Fibroblast of skin of right biceps (primary cell): ENCODE results near the gene GSG1L.
"Not testable (repeated sequence)": the region's sequence is repeated elsewhere in the genome, so short reads cannot be mapped to it uniquely, and the experiment has no call there.

ENCODE experiments used
- DNase-seq: peaks from one replicate; pipeline ENCODE4 v3.0.0-alpha.2; 2013

The GSG1L gene

DNA sequence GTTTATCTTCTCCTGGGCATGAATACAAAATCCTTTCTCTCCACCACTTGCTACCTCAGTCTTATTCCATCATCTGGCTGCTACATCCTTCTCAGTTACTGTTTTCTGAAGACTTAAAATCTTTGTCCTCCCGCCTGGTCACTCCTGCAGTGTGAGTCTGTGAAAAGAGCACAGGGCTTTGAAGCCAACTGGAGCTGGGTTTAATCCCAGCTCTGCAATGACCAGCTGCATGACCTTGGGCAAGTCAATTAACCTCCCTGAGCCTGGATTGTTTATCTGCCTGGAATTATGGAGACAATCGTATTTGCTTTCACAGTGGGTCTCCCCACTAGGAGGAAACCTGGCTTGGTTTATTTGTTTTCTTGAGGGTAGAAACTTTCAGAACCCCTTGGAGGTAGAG is 183.2 kb downstream of the GSG1L start:
- no peak for DNase-seq

DNA sequence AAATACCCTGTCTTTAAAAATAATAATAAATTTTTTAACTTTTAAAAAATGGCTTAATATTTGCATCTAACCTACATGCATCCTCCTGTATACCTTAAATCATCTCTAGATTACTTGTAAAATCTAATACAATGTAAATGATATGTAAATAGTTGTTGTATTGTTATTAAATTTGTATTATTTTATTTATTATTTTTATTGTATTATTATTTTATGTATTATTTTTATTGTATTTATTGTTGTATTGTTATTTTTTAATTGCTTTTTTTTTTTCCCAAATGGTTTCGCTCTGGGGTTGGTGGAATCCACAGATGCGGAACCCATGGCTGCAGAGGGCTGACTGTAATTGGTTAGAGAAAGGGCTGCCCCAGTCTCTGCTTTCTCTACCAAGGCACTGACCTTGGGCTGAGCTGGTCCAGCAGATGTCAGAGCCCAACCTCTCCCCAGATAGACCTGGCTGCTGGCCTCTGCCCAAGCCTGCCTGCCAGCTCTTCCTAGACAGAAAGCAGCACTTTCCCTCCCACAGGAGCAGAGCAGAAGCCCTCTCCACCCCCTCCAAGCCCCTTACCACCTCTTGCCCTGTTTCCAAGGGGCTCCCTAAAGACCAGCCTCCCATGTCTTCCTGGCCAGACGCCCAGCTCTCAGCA is 183.8 kb downstream of the GSG1L start:
- no peak for DNase-seq

DNA sequence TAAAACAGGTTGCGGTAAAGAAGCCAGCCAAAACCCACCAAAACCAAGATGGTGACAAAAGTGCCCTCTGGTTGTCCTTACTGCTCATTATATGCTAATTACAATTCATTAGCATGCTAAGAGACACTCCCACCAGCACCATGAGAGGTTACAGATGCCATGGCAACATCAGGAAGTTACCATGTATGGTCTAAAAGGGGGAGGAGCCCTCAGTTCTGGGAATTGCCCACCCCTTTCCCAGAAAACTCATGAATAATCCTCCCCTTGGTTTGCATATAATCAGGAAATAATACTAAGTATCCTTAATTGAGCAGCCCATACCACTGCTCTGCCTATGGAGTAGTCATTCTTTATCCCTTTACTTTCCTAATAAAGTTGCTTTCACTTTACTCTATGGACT is 190.9 kb downstream of the GSG1L start:
- DNase-seq, result not testable (repeated sequence)

DNA sequence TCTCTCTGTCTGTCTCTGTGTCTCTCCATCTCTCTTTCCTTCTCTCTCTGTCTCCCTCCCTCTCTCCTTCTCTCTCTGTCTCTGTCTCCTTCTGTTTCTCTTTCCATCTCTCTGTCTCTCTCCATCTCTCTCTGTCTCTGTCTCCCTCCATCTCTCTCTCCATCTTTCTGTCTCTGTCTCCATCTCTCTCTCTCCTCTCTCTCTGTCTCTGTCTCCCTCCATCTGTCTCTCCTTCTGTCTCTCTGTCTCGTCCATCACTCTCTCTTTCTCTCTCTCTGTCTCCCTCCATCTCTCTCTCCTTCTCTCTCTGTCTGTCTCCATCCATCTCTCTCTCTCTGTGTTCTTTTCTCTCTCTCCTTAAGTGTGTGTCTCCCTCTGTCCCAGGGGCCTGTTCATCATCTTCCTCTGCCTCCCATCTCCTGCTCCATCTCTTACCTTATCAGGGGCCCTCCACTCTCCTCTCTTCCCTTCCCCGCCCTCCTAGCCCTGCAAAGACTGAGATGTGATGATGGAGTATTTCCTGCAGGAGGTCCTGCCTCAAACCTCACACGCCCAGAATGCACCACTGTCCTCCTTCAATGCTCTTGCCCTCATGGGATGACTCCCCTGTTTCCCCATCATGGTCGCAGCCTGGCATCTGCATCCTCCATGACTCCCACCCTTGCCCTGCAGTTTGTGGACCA is 193.3 kb downstream of the GSG1L start:
- no peak for DNase-seq

DNA sequence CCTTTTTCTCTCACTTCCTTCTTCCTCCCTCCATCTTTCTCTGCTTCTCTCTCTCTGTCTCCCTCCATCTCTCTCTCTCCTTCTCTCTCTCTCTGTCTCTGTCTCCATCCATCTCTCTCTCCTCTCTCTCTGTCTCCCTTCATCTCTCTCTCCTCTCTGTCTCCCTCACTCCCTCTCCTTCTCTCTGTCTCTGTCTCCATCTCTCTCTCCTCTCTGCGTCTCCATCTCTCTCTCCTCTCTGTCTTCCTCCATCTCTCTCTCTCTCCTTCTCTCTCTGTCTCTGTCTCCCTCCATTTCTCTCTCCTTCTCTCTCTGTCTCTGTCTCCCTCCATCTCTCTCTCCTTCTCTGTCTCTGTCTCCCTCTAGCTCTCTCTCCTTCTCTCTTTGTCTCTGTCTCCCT is 194.1 kb downstream of the GSG1L start:
- no peak for DNase-seq

DNA sequence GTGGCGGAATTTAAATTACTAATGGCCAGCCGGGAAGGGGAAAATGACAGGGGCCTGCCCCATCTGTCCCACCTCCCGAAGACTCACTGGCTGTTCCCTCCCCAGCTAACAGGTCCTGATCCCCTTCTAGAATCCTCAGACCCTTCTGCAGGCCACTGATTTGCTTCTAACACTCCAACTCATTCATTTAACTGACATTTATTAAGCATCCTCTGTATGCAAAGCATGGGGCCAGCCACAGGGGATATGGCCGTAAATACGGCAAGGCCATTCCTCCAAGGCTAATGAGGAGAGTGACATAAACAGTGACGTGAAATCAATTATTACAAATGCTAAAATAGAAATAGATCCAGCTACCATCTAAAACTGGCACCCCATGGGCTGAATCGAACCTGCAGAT is 195.3 kb downstream of the GSG1L start:
- DNase-seq, result no peak

DNA sequence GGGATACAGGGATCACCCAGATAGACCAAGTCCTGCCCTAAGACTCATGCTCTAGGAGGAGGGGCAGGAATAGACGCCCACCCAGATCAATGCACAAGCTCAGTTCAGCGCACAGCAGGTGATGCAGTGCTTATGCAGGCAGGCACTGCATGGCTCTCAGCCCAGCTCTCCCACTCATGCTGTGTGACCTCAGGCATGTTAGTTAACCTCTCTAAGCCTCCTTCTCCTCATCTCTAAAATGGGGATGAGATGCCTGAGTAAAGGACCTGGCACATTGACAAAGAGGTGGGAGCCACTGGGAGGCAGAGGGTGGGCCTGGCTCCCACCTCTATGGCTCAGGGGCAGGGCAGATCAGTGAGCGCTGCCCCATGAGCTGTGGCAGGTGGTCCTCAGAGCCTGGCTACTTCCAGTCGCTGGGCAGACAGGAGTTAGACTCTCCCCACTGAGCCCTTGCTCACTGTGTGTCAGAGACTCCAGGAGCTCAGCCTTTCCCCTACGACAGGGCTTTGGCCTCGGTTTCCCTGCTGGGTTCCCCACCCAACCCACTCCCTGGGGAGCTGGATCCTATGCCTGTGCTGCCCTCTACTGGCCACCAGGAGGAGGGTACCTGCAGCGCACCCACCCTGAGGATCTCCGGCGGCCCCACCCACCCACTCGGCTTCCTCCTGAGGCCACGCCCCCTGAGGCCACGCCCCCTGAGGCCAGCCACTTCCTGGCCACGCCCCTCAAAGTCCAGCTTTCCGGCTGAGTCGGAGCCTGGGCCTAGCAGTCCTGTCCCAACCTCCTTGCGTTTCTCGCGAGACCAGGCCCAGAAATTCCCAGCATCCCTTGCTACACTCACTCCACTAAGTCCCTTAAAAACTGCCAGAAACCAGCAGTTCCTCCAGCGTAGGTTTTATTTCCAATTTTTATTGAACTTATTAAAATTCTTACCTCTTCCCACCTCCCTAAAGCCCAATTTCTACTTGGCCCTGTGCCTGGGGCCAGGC is 196.1 kb downstream of the GSG1L start:
- DNase-seq, result peak; percentile 73

DNA sequence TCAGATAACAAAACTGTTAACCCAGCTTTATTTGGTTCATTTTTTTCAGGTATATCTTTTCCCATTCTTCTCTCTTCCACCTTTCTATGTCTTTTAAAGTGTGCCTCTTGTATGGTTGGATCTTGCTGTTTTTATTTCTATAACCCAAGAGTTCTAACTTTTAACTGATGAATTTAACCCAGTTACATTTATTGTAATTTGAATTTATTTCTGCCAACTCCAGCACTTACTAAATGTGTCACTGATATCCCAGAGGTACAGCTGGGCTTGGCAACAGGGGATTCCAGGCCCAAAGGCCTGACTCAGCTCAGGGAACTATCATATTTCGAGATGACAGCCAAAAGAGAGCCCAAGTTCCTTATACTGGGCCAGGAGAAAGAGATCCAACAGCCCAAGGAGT is 200.1 kb downstream of the GSG1L start:
- DNase-seq, result no peak

DNA sequence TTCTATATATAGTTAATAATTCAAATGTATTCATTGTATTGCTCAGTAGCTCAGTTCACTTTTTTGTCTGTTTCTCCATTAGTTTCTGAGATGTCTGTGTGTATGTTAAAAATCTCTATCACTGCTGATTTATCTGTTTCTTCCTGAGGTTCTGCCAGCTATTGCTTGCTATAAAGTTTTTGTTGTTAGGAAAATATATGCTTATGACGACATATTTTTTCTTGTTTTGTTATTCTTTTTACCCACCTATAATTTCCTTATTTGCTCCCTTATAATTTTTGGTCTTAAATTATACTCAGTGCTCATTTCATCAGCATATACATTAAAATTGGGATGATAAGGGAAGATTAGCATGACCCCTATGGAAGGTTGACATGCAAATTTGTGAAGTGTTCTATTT is 200.6 kb downstream of the GSG1L start:
- no peak for DNase-seq

DNA sequence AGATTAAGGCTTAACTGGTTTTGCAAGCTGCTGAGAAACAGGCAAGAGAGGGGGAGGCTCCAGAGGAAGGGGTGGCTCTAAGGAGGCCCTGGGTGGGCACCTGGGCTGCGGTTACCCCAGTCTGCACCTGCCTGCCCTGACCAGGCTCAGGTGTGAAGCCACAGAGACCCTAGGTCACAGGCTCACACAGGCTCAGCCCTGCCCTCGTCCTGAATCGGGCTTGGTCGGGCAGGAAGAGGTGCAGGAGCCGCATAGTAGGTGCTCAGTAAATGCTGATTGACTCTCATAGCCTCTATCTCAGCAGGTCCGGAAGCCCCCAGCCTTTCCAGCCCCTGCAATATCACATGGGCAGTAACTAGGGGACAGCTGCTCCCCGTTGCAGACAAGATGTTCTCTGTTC is 203.4 kb downstream of the GSG1L start:
- no peak for DNase-seq

DNA sequence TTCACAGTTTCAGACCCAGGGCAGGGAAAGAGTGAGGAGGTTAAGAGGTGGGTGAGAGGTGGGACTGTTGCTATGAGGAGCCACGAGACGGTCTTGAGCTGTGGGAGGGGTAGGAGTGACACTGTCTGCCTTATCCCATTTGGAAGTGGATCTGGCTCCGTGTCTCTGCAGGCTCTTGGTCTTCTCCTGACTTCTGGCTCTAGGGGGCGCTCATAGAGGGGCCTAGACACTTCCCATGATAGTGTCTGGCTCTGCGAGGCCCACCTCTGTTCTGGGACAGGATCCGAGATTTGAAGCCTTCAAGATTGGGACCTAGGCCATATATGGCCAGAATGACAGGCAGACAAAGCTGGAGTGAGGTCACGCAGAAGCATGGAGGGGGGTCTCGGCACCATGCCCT is 204.5 kb downstream of the GSG1L start:
- DNase-seq, result no peak

DNA sequence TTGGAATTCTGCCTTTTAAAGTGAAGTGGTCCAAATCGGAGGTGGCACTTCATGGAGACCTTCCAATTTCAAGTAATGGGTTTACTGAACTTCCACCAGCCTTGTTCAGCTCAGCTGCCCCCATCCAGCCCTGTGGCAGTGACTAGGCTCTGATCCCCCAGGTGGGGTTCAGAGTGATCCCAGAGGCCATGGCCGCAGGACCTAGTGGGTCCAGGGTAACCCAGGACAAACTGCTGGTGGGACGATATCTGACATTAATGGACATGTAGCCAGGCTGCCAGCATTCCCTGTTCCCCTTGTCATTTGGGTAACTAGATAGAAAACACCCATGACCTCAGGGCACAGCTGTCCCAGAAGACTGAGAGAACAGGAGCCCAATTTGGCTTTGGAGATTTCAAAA is 209.9 kb downstream of the GSG1L start:
- DNase-seq, result no peak

DNA sequence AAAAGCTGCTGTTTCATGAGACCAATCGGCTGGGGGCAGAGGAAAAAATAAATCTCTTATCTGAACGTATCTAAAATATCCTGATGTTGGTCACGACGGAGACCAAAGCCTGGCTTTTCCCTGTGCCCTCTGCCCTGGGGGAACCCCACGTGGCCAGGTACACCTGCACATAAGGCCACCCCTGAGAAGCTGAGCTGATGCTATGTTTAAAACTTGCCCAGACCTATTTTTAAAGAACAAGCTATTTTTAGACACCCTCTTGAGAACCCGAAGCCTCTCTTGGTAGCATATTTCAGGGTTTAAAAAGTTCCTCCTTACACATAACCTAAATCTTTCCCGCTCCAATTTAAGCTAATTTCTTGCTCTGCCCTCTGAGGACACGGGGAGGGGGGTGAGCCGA is 210.4 kb downstream of the GSG1L start:
- DNase-seq, result no peak

DNA sequence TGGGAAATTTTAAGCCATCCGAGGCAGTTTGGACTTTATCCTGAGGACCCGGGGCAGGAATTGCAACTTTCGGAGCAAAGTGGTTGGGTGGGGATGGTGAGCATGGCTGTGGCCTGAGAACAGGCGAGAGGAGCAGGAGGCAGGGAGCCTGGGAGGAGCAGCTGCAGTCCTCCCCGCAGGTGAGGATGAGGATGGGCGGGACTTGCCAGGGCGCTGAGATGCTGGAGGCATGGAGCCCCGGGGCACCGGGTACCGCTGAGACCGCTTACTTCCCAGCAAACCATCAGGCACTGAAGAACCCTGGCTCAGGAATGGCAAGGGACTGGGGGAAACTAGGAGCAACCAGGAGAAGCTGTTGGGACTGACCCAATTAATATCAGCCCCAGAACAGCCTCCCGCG is 210.8 kb downstream of the GSG1L start:
- DNase-seq, result no peak

DNA sequence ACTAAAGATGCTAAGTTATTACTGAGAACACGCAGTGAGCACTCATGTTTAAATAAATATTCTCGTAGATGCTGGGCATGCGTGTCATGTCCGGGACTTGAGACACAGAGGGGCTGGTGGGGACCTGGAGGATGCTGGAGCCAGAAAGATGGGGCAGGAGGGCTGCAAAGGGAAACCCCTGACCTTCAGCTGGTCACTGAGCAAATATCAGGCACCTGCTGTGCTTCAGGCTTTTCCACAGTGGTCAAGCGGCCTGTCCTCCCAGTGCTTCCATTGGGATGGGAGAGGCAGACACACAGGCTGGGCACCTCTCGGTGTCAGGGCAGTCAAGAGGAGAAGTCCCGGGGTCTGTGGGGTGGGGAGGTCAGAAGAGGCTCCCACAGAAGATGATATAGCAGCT is 211.4 kb downstream of the GSG1L start:
- no peak for DNase-seq

DNA sequence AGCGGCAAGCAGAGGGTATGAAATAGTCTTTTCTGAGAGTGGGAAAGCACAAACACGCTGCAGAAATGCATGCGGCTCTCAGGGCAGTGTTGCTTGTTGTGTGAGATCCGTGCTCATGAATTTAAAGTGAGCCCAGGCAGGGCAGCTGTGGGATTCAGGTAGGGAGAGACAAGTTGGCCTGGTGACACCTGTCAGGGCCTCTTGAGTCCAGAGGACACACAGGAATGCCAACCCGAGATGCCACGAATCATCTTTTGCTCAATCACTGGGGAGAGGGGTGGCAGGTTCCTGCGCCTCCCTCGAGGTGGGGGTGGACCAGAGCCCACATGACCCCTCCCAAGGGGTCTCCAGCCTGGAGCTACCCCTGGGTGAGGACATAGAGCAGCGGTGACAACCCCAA is 211.9 kb downstream of the GSG1L start:
- DNase-seq, result no peak

DNA sequence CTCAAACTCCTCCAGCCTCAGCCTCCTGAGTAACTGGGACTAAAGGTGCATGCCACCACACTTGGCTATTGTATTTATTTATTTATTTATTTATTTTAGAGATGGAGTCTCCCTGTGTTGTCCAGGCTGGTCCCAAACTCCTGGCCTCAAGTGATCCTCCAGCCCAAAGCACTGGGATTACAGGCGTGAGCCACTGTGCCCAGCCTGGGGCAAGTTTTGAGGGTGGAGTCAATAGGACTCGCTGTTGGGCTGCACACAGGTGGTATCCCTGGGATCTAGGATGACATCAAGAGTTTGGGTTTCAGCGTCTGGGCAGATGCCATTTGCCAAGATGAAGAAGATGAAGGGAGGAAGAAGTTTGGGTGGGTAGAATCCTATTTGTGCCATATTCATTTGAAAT is 213.9 kb downstream of the GSG1L start:
- no peak for DNase-seq

DNA sequence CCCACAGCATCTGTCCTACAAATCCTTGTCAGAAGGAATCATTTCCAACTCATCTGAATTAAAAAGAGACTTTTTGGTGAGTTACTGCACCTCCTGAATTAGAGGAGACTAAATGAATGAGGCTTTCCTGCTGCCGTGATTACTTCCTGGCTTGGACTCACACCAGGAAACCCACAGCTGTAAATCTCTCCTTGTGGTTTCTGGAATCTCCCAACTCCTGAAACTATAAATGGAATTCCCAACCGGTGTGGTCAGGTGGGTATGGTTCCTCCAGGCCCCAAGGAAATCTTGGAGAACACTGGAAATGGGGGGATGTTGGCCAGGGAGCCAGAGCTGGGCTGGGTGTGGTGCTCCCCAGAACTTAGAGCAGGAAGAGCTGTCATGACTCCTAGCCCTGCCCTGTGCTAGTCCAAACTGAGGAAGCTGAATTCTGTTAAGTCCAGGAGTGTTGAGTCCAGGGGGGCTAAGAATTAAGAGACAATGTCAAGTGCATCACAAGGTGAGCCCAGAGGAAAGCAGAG is 216.4 kb downstream of the GSG1L start:
- DNase-seq, result peak; percentile 20

DNA sequence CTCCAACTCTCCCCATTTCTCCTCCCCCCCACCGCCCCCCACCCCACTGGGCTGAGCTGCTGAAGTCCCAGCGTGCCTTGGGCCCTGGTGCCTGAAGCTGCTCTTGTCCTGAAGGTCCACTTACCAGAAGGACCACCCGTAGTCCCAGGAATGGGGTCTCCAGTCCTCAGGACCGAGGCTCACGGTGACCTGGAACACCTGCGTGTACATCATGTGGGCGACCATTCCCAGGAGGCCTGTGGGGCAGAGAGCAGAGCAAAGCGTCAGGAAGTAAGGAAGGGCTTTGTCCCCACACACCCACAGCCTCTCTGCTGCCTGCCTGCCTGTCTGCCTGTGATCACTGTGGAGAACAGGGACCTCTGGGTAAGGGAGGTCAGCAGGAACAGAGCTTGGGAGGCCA is 218.7 kb downstream of the GSG1L start:
- no peak for DNase-seq

DNA sequence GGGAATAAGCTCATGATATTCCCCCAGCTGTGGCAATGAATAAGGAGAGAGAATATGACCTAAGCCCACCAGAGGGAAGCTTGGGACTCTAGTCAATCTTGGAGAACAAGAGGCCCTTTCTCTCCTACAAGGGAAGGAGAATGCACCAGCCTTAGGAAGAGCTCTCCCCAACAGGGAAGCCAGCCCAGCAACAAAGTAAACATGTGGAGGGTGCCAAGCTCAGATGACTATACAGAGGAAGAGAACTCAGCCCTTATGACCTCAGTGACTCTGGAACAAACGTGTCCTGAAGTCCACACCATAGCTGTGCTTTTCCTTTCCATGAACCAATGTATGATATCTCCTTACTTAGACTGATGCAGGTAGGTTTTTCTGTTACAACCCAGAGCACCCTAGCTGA is 219.7 kb downstream of the GSG1L start:
- no peak for DNase-seq

DNA sequence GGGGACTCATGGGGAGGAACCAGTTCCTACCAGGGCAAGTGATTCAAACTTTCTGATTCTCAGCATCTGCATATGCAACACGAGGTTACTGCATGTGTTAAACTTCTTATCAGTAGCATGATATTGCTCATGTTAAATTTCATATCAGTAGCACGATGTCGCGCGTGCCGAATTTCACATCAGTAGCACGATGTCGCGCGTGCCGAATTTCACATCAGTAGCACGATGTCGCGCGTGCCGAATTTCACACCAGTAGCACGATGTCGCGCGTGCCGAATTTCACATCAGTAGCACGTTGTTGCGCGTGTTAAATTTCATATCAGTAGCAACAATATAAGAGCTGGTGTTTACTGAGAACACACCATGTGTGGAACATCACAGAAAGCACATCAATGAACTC is 221.6 kb downstream of the GSG1L start:
- no peak for DNase-seq

DNA sequence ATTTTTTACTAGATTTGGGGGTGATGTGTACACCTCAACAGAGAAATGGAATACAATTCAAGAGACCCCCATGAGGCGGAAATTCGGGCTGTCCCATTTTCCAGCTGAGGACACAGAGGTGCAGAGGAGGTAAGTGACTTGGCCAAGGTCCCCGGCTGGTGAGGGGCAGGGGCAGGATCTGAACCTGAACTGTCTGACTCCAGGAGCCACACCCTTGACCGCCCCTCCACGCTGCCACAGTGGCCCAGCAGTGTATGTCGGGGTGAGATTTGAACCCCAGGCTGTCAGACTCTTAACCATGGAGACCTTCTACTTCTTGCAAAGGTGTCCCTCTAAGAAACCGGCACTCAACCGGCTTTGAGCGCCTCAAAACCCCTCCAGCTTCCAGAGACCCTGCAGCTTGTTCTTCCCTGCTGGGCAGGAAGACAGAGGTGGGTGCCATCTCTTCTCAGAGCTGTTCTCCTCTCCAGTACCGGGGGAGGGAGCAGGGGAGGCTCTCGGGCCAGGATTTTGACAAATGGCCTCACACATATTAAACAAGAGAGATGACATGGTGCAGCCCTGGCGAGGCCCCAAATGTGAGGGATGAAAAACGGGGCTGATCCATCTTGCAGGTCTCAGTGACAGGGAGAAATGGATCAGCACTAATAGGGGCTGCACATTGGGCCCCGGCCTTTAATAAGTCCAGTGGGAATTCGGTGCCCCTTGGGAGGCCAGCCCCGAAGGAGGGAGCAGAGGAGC is 222.3 kb downstream of the GSG1L start:
- no peak for DNase-seq
